Aorta (tissue), 5 donors: ENCODE data around the gene EXOC2. TPM values are rescaled to one million over a fixed set of nuclear protein-coding genes. Genes with fewer than 3 reads are reported as not detected.

Source experiments
- ATAC-seq: fragments of 200-7000 bp; cut with Tn5 transposase; one replicate; pipeline ENCODE4 v1.9.1; 2022; ENCODE audit warnings: moderate library complexity; ENCODE audit not compliant: low FRiP score
- DNase-seq, 2 donors: peaks; one replicate each; pipeline ENCODE4 v3.0.0-alpha.2; 2020
- H3K27ac ChIP-seq, 2 donors: one replicate each; pipeline ENCODE4 v1.5.1; 2013; ENCODE audit warnings: low read length in 2 of 2, mild to moderate bottlenecking in 2 of 2, moderate library complexity in 2 of 2, control low read depth in 1 of 2, inconsistent platforms in 1 of 2, low read depth in 1 of 2
- H3K27me3 ChIP-seq, 2 donors: one replicate each; pipeline ENCODE4 v1.6.1; 2013; ENCODE audit warnings: control low read depth in 1 of 2, low read length in 1 of 2, mild to moderate bottlenecking in 1 of 2, moderate library complexity in 1 of 2; ENCODE audit not compliant: insufficient read depth in 2 of 2, control insufficient read depth in 1 of 2
- H3K36me3 ChIP-seq, 2 donors: one replicate each; pipeline ENCODE4 v1.6.1; 2013; ENCODE audit warnings: control low read depth in 1 of 2, low read length in 1 of 2, mild to moderate bottlenecking in 1 of 2; ENCODE audit not compliant: insufficient read depth in 2 of 2, control insufficient read depth in 1 of 2
- H3K4me1 ChIP-seq, 2 donors: one replicate each; pipeline ENCODE4 v1.6.1; 2013; ENCODE audit warnings: low read length in 2 of 2, control low read depth in 1 of 2, mild to moderate bottlenecking in 1 of 2, moderate library complexity in 1 of 2; ENCODE audit not compliant: insufficient read depth in 2 of 2, control insufficient read depth in 1 of 2
- H3K4me3 ChIP-seq, 2 donors: one replicate each; pipeline ENCODE4 v1.5.1; 2013; ENCODE audit warnings: low read length in 2 of 2, control low read depth in 1 of 2, mild to moderate bottlenecking in 1 of 2
- H3K9me3 ChIP-seq: one replicate; pipeline ENCODE4 v1.6.1; 2013; ENCODE audit warnings: mild to moderate bottlenecking, low read length; ENCODE audit not compliant: control insufficient read depth
- WGBS, 2 donors: extraction: QIAGEN DNeasy Blood & Tissue Kit; methylation state at CpG; one replicate each; pipeline ENCODE4 v1.1.7; 2013; 5-methylcytosine and 5-hydroxymethylcytosine counted together
- intact Hi-C, 2 donors: fragments of 100-400 bp; cut with DNase I; formaldehyde crosslinking; loops; one replicate each; pipeline versions ENCODE4 v1.14.2 to v1.15.0; 2022
- long read RNA-seq, 2 donors: library from polyadenylated mRNA; unstranded; transcript quantifications; one replicate each; pipeline ENCODE4 v2.0.0, GENCODE V29; 2020 to 2021
- polyA plus RNA-seq, 2 donors: library from polyadenylated mRNA; stranded (reverse); fragments of 200-250 nt; gene quantifications; one replicate each; pipeline ENCODE4 v1.2.3, GENCODE V29; 2013
- total RNA-seq, 2 donors: library from RNA; stranded (reverse); fragmentation: NEBNext Ultra II Directional; extraction: Animal tissue kit (Norgen Biotek cat#: 25700); gene quantifications; one replicate each; pipeline ENCODE4 v1.2.1, GENCODE V29; 2021
- donor health status: healthy with polysubstance abuse.
- donor health status: Bipolar disorder and iron deficiency.
- donor health status: DM: no; HTN: no; CAD: no.
- donor health status: DM: no; HTN: no; CAD: no.
- donor health status: DM: yes; HTN: yes; CAD: no.

Gene EXOC2
- 10 to 100 TPM; 18.0 to 22.8 TPM for total RNA-seq
- 1 to 10 TPM; 3.4 to 5.4 TPM for polyA plus RNA-seq
- long read RNA-seq, donor 1, full-length matches to known transcripts, result 4 of 39 reads
- long read RNA-seq, donor 1, partial matches to known transcripts, result 18 of 39 reads
- long read RNA-seq, donor 1, other reads (novel, unspliced or antisense), result 17 of 39 reads
- long read RNA-seq, donor 2, full-length matches to known transcripts, result 16 of 34 reads
- long read RNA-seq, donor 2, partial matches to known transcripts, result 5 of 34 reads
- long read RNA-seq, donor 2, other reads (novel, unspliced or antisense), result 13 of 34 reads

- H3K27ac ChIP-seq, result peak within 1 kb of the TSS in 1 of 2 donors; percentile 28
- no peaks in the 10 kb centered on the region for H3K9me3 ChIP-seq
- 1 to 2% methylated on average over 48 to 63 of the region's 63 CpGs for WGBS, 2 donors
- H3K27me3 ChIP-seq, result no peaks in the 10 kb centered on the region
- no peaks in the 10 kb centered on the region for H3K4me1 ChIP-seq
- peak; percentile 92 to 96 for DNase-seq
- ATAC-seq, result peak; percentile 97
- H3K4me3 ChIP-seq, result peak within 1 kb of the TSS; percentile 63 to 91
- intact Hi-C loops, result loop anchor here in 1 of 2 donors (10.0 kb wide), 1 partner anchor 98 kb away; no protein-coding TSS in a partner anchor
- H3K36me3 ChIP-seq, result no peaks in the 10 kb centered on the region
These were observed at the start of gene EXOC2 for GRCh38 chr6:692858-693722. TSS of gene EXOC2 (minus strand) at chr6:693139. CDS start at chr6:637818, 55,321 bp downstream.

- 86 to 87% methylated on average over 5 of the region's 5 CpGs for WGBS, 2 donors
- DNase-seq, result no peak
- intact Hi-C loops, result no loop called here
These were observed 48.7 kb upstream of the EXOC2 start for GRCh38 chr6:741410-742339.

GRCh38 chr6:736657-737446, 43.9 kb upstream of the EXOC2 start:
- DNase-seq (no peak), ATAC-seq (no peak)
- Histone ChIP-seq H3K9me3 (no peaks in the 10 kb centered on the region), H3K27ac (no peak overlapping the region), H3K4me3 (no peak overlapping the region), H3K27me3 (no peaks in the 10 kb centered on the region), H3K36me3 (no peaks in the 10 kb centered on the region), H3K4me1 (no peaks in the 10 kb centered on the region)
- intact Hi-C loops, result no loop called here
- 78 to 80% methylated on average over 20 of the region's 20 CpGs for WGBS, 2 donors

More at GRCh38 chr6:741410-742339, 48.7 kb upstream of the EXOC2 start:
- Histone ChIP-seq H3K27ac (no peak overlapping the region), H3K27me3 (no peaks in the 10 kb centered on the region), H3K36me3 (no peaks in the 10 kb centered on the region), H3K4me3 (no peak overlapping the region), H3K4me1 (no peaks in the 10 kb centered on the region), H3K9me3 (no peaks in the 10 kb centered on the region)
- ATAC-seq, result no peak

GRCh38 chr6:733431-734219, 40.7 kb upstream of the EXOC2 start:
- peaks cover 0 to under 1% of the 10 kb centered on the region in 2 donors for H3K27me3 ChIP-seq
- H3K36me3 ChIP-seq, result no peaks in the 10 kb centered on the region
- ATAC-seq (no peak), DNase-seq (no peak)
- no peak overlapping the region for H3K4me3 ChIP-seq
- H3K4me1 ChIP-seq, result no peaks in the 10 kb centered on the region
- H3K9me3 ChIP-seq, result no peaks in the 10 kb centered on the region
- WGBS, 2 donors, result 33 to 52% methylated on average over 14 of the region's 14 CpGs
- H3K27ac ChIP-seq, result no peak overlapping the region
- intact Hi-C loops, result no loop called here

- H3K4me3 ChIP-seq, result no peak overlapping the region
- WGBS, 2 donors, result 59 to 65% methylated on average over 7 of the region's 7 CpGs
- no peaks in the 10 kb centered on the region for H3K36me3 ChIP-seq
- ATAC-seq (no peak), DNase-seq (no peak)
- H3K4me1 ChIP-seq, result no peaks in the 10 kb centered on the region
- intact Hi-C loops, result no loop called here
- H3K9me3 ChIP-seq, result no peaks in the 10 kb centered on the region
- H3K27ac ChIP-seq, result no peak overlapping the region
- peaks cover 0 to 2% of the 10 kb centered on the region in 2 donors for H3K27me3 ChIP-seq
These were observed 39.0 kb upstream of the EXOC2 start for GRCh38 chr6:731924-732323.

GRCh38 chr6:729606-730320, 36.8 kb upstream of the EXOC2 start:
- Histone ChIP-seq H3K4me1 (no peaks in the 10 kb centered on the region), H3K27ac (no peak overlapping the region), H3K27me3 (peaks cover 0 to 2% of the 10 kb centered on the region in 2 donors), H3K36me3 (no peaks in the 10 kb centered on the region), H3K4me3 (no peak overlapping the region), H3K9me3 (no peaks in the 10 kb centered on the region)
- intact Hi-C loops, result loop anchor here in 1 of 2 donors (10.0 kb wide), 1 partner anchor 135 kb away; no protein-coding TSS in a partner anchor
- WGBS, 2 donors, result 68 to 71% methylated on average over 10 of the region's 10 CpGs
- ATAC-seq, result no peak
- no peak for DNase-seq

- 45 to 58% methylated on average over 3 of the region's 3 CpGs for WGBS, 2 donors
- no peak overlapping the region for H3K27ac ChIP-seq
- H3K27me3 ChIP-seq, result peaks cover 0 to 2% of the 10 kb centered on the region in 2 donors
- H3K4me1 ChIP-seq, result no peaks in the 10 kb centered on the region
- no peak overlapping the region for H3K4me3 ChIP-seq
- ATAC-seq, result no peak
- H3K36me3 ChIP-seq, result no peaks in the 10 kb centered on the region
- H3K9me3 ChIP-seq, result no peaks in the 10 kb centered on the region
- DNase-seq, result no peak
- intact Hi-C loops, result loop anchor here in 1 of 2 donors (10.0 kb wide), 1 partner anchor 133 kb away; no protein-coding TSS in a partner anchor
These were observed 34.9 kb upstream of the EXOC2 start for GRCh38 chr6:727856-728255.
